Measurements from ENCODE around the gene LNX1. TPM values are rescaled to one million over a fixed set of nuclear protein-coding genes. Genes with fewer than 3 reads are reported as not detected.
"Not testable (repeated sequence)": the region's sequence is repeated elsewhere in the genome, so short reads cannot be mapped to it uniquely, and the experiment has no call there.

Gene LNX1
- total and polyA plus RNA-seq, 2 donors, result 1.6 to 6.4 TPM

DNA sequence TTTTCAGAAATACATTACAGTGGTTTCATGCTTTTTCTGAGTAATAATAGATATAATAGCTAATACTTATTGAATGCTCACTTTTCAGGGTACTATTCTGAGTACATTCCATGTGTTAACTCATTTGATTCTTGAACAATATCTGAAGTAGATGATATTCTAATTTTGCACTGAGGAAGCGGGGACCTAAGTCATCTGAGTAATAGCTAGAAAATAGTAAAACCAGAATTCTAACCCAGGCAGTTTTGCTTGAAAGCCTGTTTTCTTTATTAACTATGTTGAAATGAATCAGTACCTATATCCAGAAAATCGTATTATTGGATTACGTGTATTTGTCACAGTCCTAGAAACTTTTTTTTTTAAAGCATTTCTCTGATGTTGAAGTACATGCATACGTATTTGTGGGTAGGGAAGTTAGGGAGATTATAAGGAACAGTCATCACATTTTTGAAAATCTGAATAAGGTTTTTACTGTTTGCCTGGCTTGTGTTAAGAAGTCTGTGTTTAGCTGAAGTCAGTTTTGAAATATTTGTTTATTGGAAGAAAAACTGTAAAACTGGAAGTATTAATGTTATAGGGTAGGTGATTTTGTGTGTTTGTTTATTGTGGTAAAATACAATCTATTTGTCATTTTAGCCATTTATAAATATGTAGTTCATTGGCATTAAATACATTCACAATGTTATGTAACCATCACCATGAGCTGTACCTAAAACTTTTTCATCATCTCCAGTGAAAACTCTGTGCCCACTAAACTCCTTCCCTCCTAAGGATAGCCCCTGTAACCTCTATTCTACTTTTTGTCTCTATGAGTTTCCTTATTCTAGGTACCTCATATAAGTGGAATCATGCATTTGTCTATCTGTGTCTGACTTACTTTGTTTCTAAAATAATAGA is 158.5 kb downstream of the LNX1 start:
- no peak for DNase-seq (ENCODE audit: low read depth in 6 of 9, low spot score in 9 of 9)
- Histone ChIP-seq H3K27me3 (ENCODE audit: control insufficient read depth in 2 of 2, insufficient read depth in 1 of 2, low read length in 1 of 2) (no peaks in the 10 kb centered on the region), H3K4me1 (ENCODE audit: control insufficient read depth in 2 of 2, insufficient read depth in 2 of 2, low read length in 2 of 2) (no peaks in the 10 kb centered on the region), H3K9me3 (ENCODE audit: control insufficient read depth in 2 of 2, insufficient read depth in 1 of 2, low read length in 1 of 2) (no peaks in the 10 kb centered on the region), H3K27ac (ENCODE audit: low read depth in 1 of 2, low read length in 1 of 2) (no peak overlapping the region), H3K36me3 (ENCODE audit: control insufficient read depth in 2 of 2, insufficient read depth in 2 of 2, low read length in 1 of 2) (peaks cover 15 to 26% of the 10 kb centered on the region in 2 donors), H3K4me3 (ENCODE audit: low read length in 2 of 2) (no peak overlapping the region)
- 96% methylated on average over 4 of the region's 4 CpGs for WGBS

DNA sequence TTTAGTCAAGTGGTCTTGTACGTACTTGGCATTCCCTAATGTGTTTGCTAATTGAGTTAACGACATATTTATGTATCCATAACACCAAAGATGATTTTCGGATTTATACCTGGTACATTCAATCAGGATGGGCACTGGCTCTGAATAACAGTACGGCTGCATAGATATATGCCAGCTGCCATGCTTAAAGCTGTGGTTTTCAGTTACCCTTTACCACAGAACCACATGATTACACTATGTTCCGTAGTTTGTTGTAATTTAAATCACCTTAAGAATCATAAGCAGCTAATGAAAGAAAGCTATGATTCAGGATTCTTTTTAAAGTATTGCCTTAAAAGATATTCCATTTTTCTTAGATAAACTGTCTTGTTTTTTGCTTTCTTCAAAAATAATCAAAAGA is 160.2 kb downstream of the LNX1 start:
- Histone ChIP-seq H3K4me3 (ENCODE audit: low read length in 2 of 2) (no peak overlapping the region), H3K27me3 (ENCODE audit: control insufficient read depth in 2 of 2, insufficient read depth in 1 of 2, low read length in 1 of 2) (no peaks in the 10 kb centered on the region), H3K4me1 (ENCODE audit: control insufficient read depth in 2 of 2, insufficient read depth in 2 of 2, low read length in 2 of 2) (no peaks in the 10 kb centered on the region), H3K36me3 (ENCODE audit: control insufficient read depth in 2 of 2, insufficient read depth in 2 of 2, low read length in 1 of 2) (peaks cover 8 to 25% of the 10 kb centered on the region in 2 donors), H3K27ac (ENCODE audit: low read depth in 1 of 2, low read length in 1 of 2) (no peak overlapping the region), H3K9me3 (ENCODE audit: control insufficient read depth in 2 of 2, insufficient read depth in 1 of 2, low read length in 1 of 2) (no peaks in the 10 kb centered on the region)
- WGBS, result 55% methylated on average over 5 of the region's 5 CpGs
- peak in 7 of 9 donors; percentile 9 to 54 (median 13) for DNase-seq (ENCODE audit: low read depth in 6 of 9, low spot score in 9 of 9)

DNA sequence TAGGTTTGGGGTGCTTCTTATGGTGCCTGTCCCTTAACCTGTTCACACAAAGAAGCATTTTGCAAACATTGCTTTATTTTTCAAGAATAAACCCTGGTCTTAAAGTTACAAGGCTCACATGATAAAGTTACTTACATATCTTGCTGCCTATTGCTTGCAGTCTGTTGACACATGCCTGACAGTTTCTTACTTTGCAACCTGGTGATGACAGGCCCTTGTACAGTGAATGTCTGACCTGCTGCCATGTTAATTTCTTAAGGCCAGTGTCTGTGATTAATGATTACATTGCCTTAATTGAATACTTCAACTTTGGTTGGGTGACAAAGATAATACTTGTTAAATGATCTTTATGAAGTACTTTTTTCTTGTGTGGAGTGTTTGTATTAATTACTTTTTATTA is 163.9 kb downstream of the LNX1 start:
- Histone ChIP-seq H3K27me3 (ENCODE audit: control insufficient read depth in 2 of 2, insufficient read depth in 1 of 2, low read length in 1 of 2) (no peaks in the 10 kb centered on the region), H3K9me3 (ENCODE audit: control insufficient read depth in 2 of 2, insufficient read depth in 1 of 2, low read length in 1 of 2) (no peaks in the 10 kb centered on the region), H3K27ac (ENCODE audit: low read depth in 1 of 2, low read length in 1 of 2) (no peak overlapping the region), H3K36me3 (ENCODE audit: control insufficient read depth in 2 of 2, insufficient read depth in 2 of 2, low read length in 1 of 2) (peaks cover 7 to 19% of the 10 kb centered on the region in 2 donors), H3K4me3 (ENCODE audit: low read length in 2 of 2) (no peak overlapping the region), H3K4me1 (ENCODE audit: control insufficient read depth in 2 of 2, insufficient read depth in 2 of 2, low read length in 2 of 2) (no peaks in the 10 kb centered on the region)
- DNase-seq (ENCODE audit: low read depth in 6 of 9, low spot score in 9 of 9), result no peak

DNA sequence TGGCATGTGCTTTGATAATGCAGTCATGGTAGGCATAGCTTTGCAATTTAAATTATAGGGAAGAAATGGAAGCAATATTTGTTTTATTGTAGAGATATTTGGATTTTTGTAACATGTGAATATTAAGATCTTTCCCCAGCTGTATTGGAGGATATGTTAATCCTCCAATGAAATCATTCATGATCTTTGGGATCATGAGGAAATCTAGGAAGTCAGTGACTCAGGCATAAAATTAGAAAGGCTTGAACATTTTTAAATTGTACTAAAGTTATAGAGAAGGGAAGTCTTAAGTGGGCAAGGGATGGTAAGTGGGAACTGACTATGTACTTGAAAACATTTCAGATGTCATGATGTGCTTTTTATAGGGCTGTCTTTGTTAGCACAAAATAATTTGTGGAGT is 167.0 kb downstream of the LNX1 start:
- Histone ChIP-seq H3K9me3 (ENCODE audit: control insufficient read depth in 2 of 2, insufficient read depth in 1 of 2, low read length in 1 of 2) (no peaks in the 10 kb centered on the region), H3K4me3 (ENCODE audit: low read length in 2 of 2) (no peak overlapping the region), H3K36me3 (ENCODE audit: control insufficient read depth in 2 of 2, insufficient read depth in 2 of 2, low read length in 1 of 2) (peaks cover 5 to 16% of the 10 kb centered on the region in 2 donors), H3K27me3 (ENCODE audit: control insufficient read depth in 2 of 2, insufficient read depth in 1 of 2, low read length in 1 of 2) (no peaks in the 10 kb centered on the region), H3K4me1 (ENCODE audit: control insufficient read depth in 2 of 2, insufficient read depth in 2 of 2, low read length in 2 of 2) (no peaks in the 10 kb centered on the region), H3K27ac (ENCODE audit: low read depth in 1 of 2, low read length in 1 of 2) (no peak overlapping the region)
- no peak for DNase-seq (ENCODE audit: low read depth in 6 of 9, low spot score in 9 of 9)

DNA sequence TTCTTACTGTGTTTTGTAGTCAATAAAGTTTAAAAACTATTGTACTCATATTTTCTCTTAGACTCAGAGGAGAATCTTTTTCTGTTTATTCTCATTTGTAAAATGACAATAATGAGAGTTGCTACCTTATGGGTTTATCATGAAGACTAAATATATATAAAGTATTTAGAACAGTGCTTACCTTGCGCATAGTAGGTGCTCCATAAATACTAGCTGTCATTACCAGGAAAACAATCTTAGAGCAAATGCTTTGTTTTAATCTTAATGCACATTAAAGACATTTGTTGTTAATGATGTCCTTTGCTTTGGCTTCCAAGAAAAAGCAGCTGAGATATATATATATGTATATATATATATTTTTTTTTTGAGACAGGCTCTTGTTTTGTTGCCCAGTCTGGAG is 168.9 kb downstream of the LNX1 start:
- Histone ChIP-seq H3K4me1 (ENCODE audit: control insufficient read depth in 2 of 2, insufficient read depth in 2 of 2, low read length in 2 of 2) (no peaks in the 10 kb centered on the region), H3K27ac (ENCODE audit: low read depth in 1 of 2, low read length in 1 of 2) (no peak overlapping the region), H3K36me3 (ENCODE audit: control insufficient read depth in 2 of 2, insufficient read depth in 2 of 2, low read length in 1 of 2) (peaks cover 0 to 10% of the 10 kb centered on the region in 2 donors), H3K27me3 (ENCODE audit: control insufficient read depth in 2 of 2, insufficient read depth in 1 of 2, low read length in 1 of 2) (no peaks in the 10 kb centered on the region), H3K4me3 (ENCODE audit: low read length in 2 of 2) (no peak overlapping the region), H3K9me3 (ENCODE audit: control insufficient read depth in 2 of 2, insufficient read depth in 1 of 2, low read length in 1 of 2) (no peaks in the 10 kb centered on the region)
- DNase-seq (ENCODE audit: low read depth in 6 of 9, low spot score in 9 of 9), result no peak
- 97% methylated on average over 1 of the region's 1 CpG for WGBS

DNA sequence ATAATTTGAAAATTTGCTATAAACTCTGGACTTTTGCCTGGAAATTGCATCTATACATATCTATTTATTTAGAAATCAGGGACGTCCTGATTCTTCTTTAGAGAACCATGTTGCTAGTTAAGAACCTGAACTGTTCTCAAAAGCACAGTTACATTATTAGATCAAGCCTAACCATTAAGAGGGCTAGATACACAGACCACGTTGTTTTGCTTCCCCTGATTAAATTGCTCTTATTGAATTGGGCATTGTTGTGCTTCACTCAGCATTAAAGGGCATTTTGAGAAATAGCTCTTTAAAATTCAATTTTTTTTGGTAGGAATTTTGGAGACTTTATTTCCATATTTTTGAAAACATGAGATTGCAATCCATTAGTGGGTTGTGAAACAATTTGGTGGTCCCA is 169.5 kb downstream of the LNX1 start:
- Histone ChIP-seq H3K9me3 (ENCODE audit: control insufficient read depth in 2 of 2, insufficient read depth in 1 of 2, low read length in 1 of 2) (no peaks in the 10 kb centered on the region), H3K4me3 (ENCODE audit: low read length in 2 of 2) (no peak overlapping the region), H3K36me3 (ENCODE audit: control insufficient read depth in 2 of 2, insufficient read depth in 2 of 2, low read length in 1 of 2) (peaks cover 0 to 7% of the 10 kb centered on the region in 2 donors), H3K27me3 (ENCODE audit: control insufficient read depth in 2 of 2, insufficient read depth in 1 of 2, low read length in 1 of 2) (no peaks in the 10 kb centered on the region), H3K27ac (ENCODE audit: low read depth in 1 of 2, low read length in 1 of 2) (no peak overlapping the region), H3K4me1 (ENCODE audit: control insufficient read depth in 2 of 2, insufficient read depth in 2 of 2, low read length in 2 of 2) (no peaks in the 10 kb centered on the region)
- DNase-seq (ENCODE audit: low read depth in 6 of 9, low spot score in 9 of 9), result no peak
- WGBS, result 97% methylated on average over 2 of the region's 2 CpGs

DNA sequence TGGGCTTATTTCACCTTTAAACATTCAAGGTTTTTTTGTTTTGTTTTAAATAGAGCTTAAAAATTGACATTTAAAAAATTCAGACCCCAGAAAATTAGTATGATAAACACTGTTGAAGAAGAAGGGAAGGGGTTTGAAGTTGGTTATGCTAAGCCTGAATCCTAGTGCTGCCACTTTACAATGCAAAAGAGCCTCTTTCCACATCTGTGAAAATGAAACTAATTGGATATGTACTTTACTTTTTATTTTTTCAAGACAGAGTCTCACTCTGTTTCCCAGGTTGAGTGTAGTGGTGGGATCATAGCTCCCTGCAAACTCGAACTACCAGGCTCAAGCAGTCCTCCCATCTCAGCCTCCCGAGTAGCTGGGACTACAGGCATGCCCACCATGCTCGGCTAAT is 172.1 kb downstream of the LNX1 start:
- no peaks in the 10 kb centered on the region for H3K9me3 ChIP-seq (ENCODE audit: control insufficient read depth in 2 of 2, insufficient read depth in 1 of 2, low read length in 1 of 2)
- over 99% methylated on average over 3 of the region's 3 CpGs for WGBS

DNA sequence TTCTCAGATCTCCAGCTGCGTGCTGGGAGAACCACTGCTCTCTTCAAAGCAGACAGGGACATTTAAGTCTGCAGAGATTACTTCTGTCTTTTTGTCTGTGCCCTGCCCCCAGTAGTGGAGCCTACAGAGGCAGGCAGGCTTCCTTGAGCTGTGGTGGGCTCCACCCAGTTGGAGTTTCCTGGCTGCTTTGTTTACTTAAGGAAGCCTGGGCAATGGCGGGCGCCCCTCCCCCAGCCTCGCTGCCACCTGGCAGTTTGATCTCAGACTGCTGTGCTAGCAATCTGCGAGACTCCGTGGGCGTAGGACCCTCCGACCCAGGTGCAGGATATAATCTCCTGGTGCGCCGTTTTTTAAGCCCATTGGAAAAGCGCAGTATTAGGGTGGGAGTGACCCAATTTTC is 181.8 kb downstream of the LNX1 start:
- not testable (repeated sequence) for H3K27ac ChIP-seq (ENCODE audit: low read depth in 1 of 2, low read length in 1 of 2); H3K4me1 ChIP-seq (ENCODE audit: control insufficient read depth in 2 of 2, insufficient read depth in 2 of 2, low read length in 2 of 2); DNase-seq (ENCODE audit: low read depth in 6 of 9, low spot score in 9 of 9); H3K4me3 ChIP-seq (ENCODE audit: low read length in 2 of 2); H3K9me3 ChIP-seq (ENCODE audit: control insufficient read depth in 2 of 2, insufficient read depth in 1 of 2, low read length in 1 of 2); H3K27me3 ChIP-seq (ENCODE audit: control insufficient read depth in 2 of 2, insufficient read depth in 1 of 2, low read length in 1 of 2)
- peaks cover 9 to 12% of the 10 kb centered on the region in 2 donors for H3K36me3 ChIP-seq (ENCODE audit: control insufficient read depth in 2 of 2, insufficient read depth in 2 of 2, low read length in 1 of 2)
- WGBS, result 98% methylated on average over 11 of the region's 11 CpGs

More for the DNA sequence above, 172.1 kb downstream of the LNX1 start:
- Histone ChIP-seq H3K27ac (ENCODE audit: low read depth in 1 of 2, low read length in 1 of 2) (no peak overlapping the region), H3K4me3 (ENCODE audit: low read length in 2 of 2) (no peak overlapping the region), H3K27me3 (ENCODE audit: control insufficient read depth in 2 of 2, insufficient read depth in 1 of 2, low read length in 1 of 2) (no peaks in the 10 kb centered on the region), H3K4me1 (ENCODE audit: control insufficient read depth in 2 of 2, insufficient read depth in 2 of 2, low read length in 2 of 2) (no peaks in the 10 kb centered on the region), H3K36me3 (ENCODE audit: control insufficient read depth in 2 of 2, insufficient read depth in 2 of 2, low read length in 1 of 2) (peaks cover 0 to 15% of the 10 kb centered on the region in 2 donors)
- DNase-seq (ENCODE audit: low read depth in 6 of 9, low spot score in 9 of 9), result no peak

Measured in thymus (tissue), 11 donors.